Uterus (tissue), 4 donors: ENCODE measurements around the gene NAGLU. TPM values are rescaled to one million over a fixed set of nuclear protein-coding genes. Genes with fewer than 3 reads are reported as not detected.

Experiments
- DNase-seq, 2 donors: peaks; one replicate each; pipeline ENCODE4 v3.0.0-alpha.2; 2019 to 2020
- H3K27ac ChIP-seq, 2 donors: fragments of 200-600 bp; sonication (generic); 1 replicate in 1 of 2; 2 replicates in 1 of 2; pipeline ENCODE4 v1.5.1; 2016 to 2018
- H3K27me3 ChIP-seq, 2 donors: fragments of 200-600 bp; sonication (generic); one replicate each; pipeline ENCODE4 v1.5.1; 2018 to 2019; ENCODE audit warnings: control low read depth in 1 of 2
- H3K36me3 ChIP-seq, 2 donors: fragments of 200-600 bp; sonication (generic); one replicate each; pipeline ENCODE4 v1.5.1; 2019; ENCODE audit warnings: control low read depth in 1 of 2
- H3K4me1 ChIP-seq, 2 donors: fragments of 200-600 bp; sonication (generic); one replicate each; pipeline ENCODE4 v1.5.1; 2018 to 2019; ENCODE audit warnings: control low read depth in 1 of 2
- H3K4me3 ChIP-seq, 2 donors: fragments of 200-600 bp; sonication (generic); 1 replicate in 1 of 2; 2 replicates in 1 of 2; pipeline ENCODE4 v1.5.1; 2018 to 2019; ENCODE audit warnings: mild to moderate bottlenecking in 1 of 2
- H3K9me3 ChIP-seq, 2 donors: fragments of 200-600 bp; sonication (generic); one replicate each; pipeline ENCODE4 v1.5.1; 2019; ENCODE audit warnings: control low read depth in 1 of 2
- CTCF ChIP-seq, 4 experiments: fragments of 200-600 bp in 2 of 4; fragments of 450-650 bp in 2 of 4; sonication (generic) in 2 of 4; IDR thresholded peaks; one replicate each; pipeline ENCODE4 v1.5.1; 2016 to 2019; ENCODE audit warnings: antibody characterized with exemption in 4 of 4, mild to moderate bottlenecking in 2 of 4, moderate library complexity in 1 of 4
- POLR2A ChIP-seq, 2 donors: fragments of 450-650 bp; IDR thresholded peaks; one replicate each; pipeline ENCODE4 v1.6.1; 2016; ENCODE audit warnings: antibody characterized with exemption in 2 of 2, mild to moderate bottlenecking in 1 of 2, moderate library complexity in 1 of 2
- intact Hi-C: fragments of 100-400 bp; cut with DNase I; formaldehyde crosslinking; loops from one replicate; pipeline ENCODE4 v1.15.1; 2023; ENCODE audit warnings: low total_unique reads
- total RNA-seq, 4 donors: library from RNA; depleted of rRNA in 3 of 4; stranded (reverse); fragments of >200 nt in 3 of 4; gene quantifications; one replicate each; pipeline versions ENCODE4 v1.1.0 to v1.2.4, GENCODE V29; 2014 to 2023
- donor health status: DM: yes; HTN: yes; CAD: no.

NAGLU gene
- total RNA-seq, 4 donors from 2014 or later = 8.7 to 33.5 (median 25.6) TPM

GRCh38 chr17:42519546-42520491, 16.2 kb upstream of the NAGLU start:
- Histone ChIP-seq H3K36me3 (no peaks in the 10 kb centered on the region), H3K27me3 (no peaks in the 10 kb centered on the region), H3K4me1 (peaks cover 62 to 65% of the 10 kb centered on the region in 2 donors), H3K4me3 (no peak overlapping the region), H3K27ac (peak overlapping the region; percentile 95 to 99), H3K9me3 (no peaks in the 10 kb centered on the region)
- peak; percentile 97 to 99 for DNase-seq
- intact Hi-C loops = no loop called here
- TF ChIP-seq CTCF (IDR thresholded peaks at IDR 0.05) = peak in 2 of 4 experiments; percentile 25 to 45
- TF ChIP-seq POLR2A (IDR thresholded peaks at IDR 0.05) = peak; percentile 28 to 42

- no peak for TF ChIP-seq POLR2A (IDR thresholded peaks at IDR 0.05)
- TF ChIP-seq CTCF (IDR thresholded peaks at IDR 0.05) = peak in 1 of 4 experiments; percentile 3
- Histone ChIP-seq H3K27me3 (no peaks in the 10 kb centered on the region), H3K4me3 (no peak overlapping the region), H3K4me1 (peaks cover 62 to 65% of the 10 kb centered on the region in 2 donors), H3K9me3 (no peaks in the 10 kb centered on the region), H3K27ac (peak overlapping the region; percentile 95 to 99), H3K36me3 (no peaks in the 10 kb centered on the region)
- intact Hi-C loops = no loop called here
- DNase-seq = no peak
These were observed 15.5 kb upstream of the NAGLU start for GRCh38 chr17:42520540-42520951.

- Histone ChIP-seq H3K4me3 (no peak overlapping the region), H3K4me1 (peaks cover 62 to 65% of the 10 kb centered on the region in 2 donors), H3K36me3 (no peaks in the 10 kb centered on the region), H3K27me3 (no peaks in the 10 kb centered on the region), H3K9me3 (no peaks in the 10 kb centered on the region), H3K27ac (peak overlapping the region; percentile 95 to 99)
- TF ChIP-seq POLR2A (IDR thresholded peaks at IDR 0.05) (no peak), CTCF (IDR thresholded peaks at IDR 0.05) (no peak)
- intact Hi-C loops = no loop called here
- DNase-seq = no peak
These were observed 15.0 kb upstream of the NAGLU start for GRCh38 chr17:42521036-42521435.

- peak in 1 of 2 donors; percentile 62 for DNase-seq
- Histone ChIP-seq H3K9me3 (no peaks in the 10 kb centered on the region), H3K27me3 (no peaks in the 10 kb centered on the region), H3K27ac (peak overlapping the region; percentile 95 to 99), H3K4me3 (no peak overlapping the region), H3K36me3 (no peaks in the 10 kb centered on the region), H3K4me1 (peaks cover 56 to 60% of the 10 kb centered on the region in 2 donors)
- TF ChIP-seq POLR2A (IDR thresholded peaks at IDR 0.05) = no peak
- intact Hi-C loops = no loop called here
These were observed 14.3 kb upstream of the NAGLU start for GRCh38 chr17:42521666-42522262.

- H3K4me1 ChIP-seq = peaks cover 50 to 54% of the 10 kb centered on the region in 2 donors
- DNase-seq = no peak
- H3K9me3 ChIP-seq = no peaks in the 10 kb centered on the region
- H3K27ac ChIP-seq = peak overlapping the region; percentile 95 to 99
- H3K27me3 ChIP-seq = no peaks in the 10 kb centered on the region
- TF ChIP-seq POLR2A (IDR thresholded peaks at IDR 0.05) (no peak), CTCF (IDR thresholded peaks at IDR 0.05) (no peak)
- no peaks in the 10 kb centered on the region for H3K36me3 ChIP-seq
- no peak overlapping the region for H3K4me3 ChIP-seq
- intact Hi-C loops = no loop called here
These were observed 13.7 kb upstream of the NAGLU start for GRCh38 chr17:42522263-42522790.
